TTC549 (cell line): ENCODE measurements around the gene CCDC91.
"Not testable (repeated sequence)": the region's sequence is repeated elsewhere in the genome, so short reads cannot be mapped to it uniquely, and the experiment has no call there.

ENCODE experiments used
- FAIRE-seq: peaks from 2 replicates; lab custom pipeline; 2012; peaks lifted over from hg19 to GRCh38; lab: Jason Lieb, UNC

Gene CCDC91

GRCh38 chr12:28294300-28294699, 104.0 kb downstream of the CCDC91 start:
- no peak for FAIRE-seq

DNA sequence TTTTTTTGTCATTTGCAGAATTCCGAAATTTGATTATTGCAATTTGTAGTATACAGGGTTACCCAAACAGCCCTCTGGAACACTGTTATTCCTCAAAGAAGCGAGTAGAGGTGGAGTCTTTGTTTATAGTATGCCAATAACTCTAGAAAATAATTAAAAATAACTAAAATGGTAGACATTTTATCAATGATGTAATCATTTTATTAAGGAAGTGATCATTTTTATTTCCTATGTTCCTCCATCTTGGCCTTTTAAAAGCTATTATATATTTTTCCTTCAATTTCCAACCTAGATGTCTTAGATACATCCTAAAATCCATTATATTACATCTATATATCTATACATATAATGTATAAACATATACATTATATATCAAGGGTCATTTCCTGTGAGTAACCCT, 106.0 kb downstream of the CCDC91 start:
- FAIRE-seq: no peak

GRCh38 chr12:28303192-28303591, 112.9 kb downstream of the CCDC91 start:
- FAIRE-seq: no peak

GRCh38 chr12:28306535-28306934, 116.3 kb downstream of the CCDC91 start:
- no peak for FAIRE-seq

DNA sequence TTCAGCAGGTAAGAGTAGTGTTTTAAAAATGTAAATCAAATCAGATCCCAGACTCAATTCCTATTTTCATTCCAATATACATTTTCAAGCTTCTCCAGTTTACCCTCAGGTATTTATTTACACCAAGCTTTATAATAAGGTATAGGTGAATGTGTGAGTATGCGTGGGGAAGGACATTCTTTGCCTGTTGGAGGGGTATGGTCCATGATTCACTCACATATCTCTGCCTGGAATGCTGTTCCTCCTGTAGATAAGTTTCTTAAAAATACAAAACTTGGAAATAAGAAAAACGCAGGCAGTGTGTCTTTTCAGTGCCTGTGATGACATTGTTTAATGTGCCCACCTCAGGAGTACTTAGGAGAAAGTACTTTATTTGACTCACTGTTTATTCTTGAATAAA, 118.6 kb downstream of the CCDC91 start:
- FAIRE-seq: no peak

GRCh38 chr12:28313631-28314030, 123.4 kb downstream of the CCDC91 start:
- no peak for FAIRE-seq

DNA sequence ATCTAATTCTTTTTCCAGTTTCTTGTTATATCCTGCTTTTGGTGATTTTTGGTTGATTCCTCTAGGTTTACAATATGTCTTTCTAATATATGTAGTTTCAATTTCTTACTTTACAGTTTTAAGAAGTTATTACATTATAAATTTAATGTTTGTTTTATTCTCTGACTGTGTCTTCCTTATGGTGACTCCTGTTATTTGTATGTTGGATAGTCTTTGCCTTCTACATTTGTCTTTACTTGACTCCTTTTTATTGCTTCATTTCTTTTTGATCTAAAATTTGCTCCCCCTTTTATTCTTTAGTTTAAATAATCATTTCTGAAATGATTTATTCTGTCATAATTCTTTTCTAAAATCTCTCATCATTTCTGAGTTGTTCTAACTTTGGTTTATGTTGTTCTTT, 125.8 kb downstream of the CCDC91 start:
- FAIRE-seq: no peak

DNA sequence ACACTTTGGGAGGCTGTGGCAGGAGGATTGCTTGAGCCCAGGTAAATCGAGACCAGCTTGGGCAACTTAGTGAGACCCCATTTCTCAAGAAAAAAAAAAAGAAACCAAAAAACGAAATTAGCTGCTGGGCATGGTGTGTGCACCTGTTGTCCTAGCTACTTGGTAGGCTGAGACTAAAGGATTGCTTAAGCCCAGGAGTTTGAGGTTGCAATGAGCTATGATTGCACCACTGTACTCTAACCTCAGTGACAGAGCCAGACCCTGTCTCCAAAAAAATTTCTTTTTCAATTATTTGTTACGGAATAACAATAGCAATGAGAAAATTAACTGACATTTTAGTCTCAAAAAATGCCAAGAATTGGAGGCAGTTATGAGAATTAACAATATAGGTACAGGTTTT, 128.0 kb downstream of the CCDC91 start:
- FAIRE-seq: no peak

- no peak for FAIRE-seq
Measured at GRCh38 chr12:28320353-28320752, 130.1 kb downstream of the CCDC91 start.

- no peak for FAIRE-seq
Measured at GRCh38 chr12:28327722-28328121, 137.5 kb downstream of the CCDC91 start.

DNA sequence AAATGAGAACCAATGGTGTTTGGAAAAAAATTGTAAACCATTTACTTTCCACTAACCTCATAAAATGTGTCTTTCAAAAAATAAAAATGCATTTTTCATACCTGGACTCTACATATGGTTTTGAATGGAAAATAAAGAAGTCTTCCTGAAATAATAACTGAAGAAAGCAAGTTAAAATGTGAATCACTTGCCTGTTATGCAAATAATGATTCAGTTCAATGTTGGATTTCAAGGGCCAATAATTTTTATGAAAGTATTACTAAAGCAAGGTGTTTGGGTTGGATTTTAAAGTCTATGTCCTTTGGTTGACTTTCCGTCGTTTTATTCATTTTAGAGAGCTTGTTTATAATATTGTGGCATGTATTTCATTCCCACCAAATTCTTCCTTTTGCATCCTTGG, 138.7 kb downstream of the CCDC91 start:
- FAIRE-seq: no peak

DNA sequence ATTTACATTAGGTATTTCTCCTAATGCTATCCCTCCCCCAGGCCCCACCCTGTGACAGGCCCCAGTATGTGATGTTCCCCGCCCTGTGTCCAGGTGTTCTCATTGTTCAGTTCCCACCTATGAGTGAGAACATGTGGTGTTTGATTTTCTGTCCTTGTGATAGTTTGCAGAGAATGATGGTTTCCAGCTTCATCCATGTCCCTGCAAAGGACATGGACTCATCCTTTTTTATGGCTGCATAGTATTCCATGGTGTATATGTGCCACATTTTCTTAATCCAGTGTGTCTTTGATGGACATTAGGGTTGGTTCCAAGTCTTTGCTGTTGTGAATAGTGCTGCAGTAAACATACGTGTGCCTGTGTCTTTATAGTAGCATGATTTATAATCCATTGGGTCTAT, 139.5 kb downstream of the CCDC91 start:
- FAIRE-seq: not testable (repeated sequence)

- FAIRE-seq: not testable (repeated sequence)
Measured at GRCh38 chr12:28330232-28330631, 140.0 kb downstream of the CCDC91 start.

GRCh38 chr12:28331130-28331529, 140.9 kb downstream of the CCDC91 start:
- FAIRE-seq: no peak

- no peak for FAIRE-seq
Measured at GRCh38 chr12:28340261-28341045, 150.2 kb downstream of the CCDC91 start.

GRCh38 chr12:28343713-28344112, 153.5 kb downstream of the CCDC91 start:
- no peak for FAIRE-seq

DNA sequence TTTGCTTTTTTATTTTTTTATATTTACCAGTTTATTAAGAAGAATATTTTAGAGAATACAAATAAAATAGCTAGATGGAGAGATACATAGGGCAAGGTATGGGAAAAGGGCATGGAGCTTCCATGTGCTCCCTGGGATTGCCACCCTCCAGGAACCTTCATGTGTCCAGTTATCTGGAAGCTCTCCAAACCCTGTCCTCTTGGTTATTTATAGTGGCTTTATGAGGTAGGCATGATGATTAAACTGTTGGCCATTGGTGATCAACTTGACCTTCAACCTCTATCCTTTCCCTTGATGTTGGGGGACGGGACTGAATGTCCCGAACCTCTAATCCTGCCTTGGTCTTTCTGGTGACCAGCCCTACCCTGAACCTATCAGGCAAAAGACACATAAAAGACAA, 156.3 kb downstream of the CCDC91 start:
- no peak for FAIRE-seq

GRCh38 chr12:28349196-28349595, 158.9 kb downstream of the CCDC91 start:
- FAIRE-seq: no peak

DNA sequence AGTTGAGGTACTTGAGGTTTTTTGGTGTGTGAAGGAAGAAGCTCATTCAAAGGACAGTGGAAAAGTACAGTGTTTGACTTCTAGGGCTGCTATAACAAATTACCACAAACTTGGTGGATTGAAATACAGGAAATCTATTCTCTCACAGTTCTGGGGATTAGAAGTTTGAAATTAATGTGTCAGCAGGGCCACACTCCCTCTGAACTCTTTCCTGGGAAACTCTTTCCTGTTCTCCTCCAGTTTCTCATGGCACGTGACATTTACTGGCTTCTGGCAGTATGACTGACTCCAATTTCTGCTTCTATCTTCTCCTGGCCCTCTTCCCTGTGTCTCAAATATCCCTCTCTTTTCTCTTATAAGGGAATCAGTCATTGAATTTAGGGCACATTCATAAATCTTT, 160.2 kb downstream of the CCDC91 start:
- no peak for FAIRE-seq

- no peak for FAIRE-seq
Measured at GRCh38 chr12:28351414-28351813, 161.2 kb downstream of the CCDC91 start.

DNA sequence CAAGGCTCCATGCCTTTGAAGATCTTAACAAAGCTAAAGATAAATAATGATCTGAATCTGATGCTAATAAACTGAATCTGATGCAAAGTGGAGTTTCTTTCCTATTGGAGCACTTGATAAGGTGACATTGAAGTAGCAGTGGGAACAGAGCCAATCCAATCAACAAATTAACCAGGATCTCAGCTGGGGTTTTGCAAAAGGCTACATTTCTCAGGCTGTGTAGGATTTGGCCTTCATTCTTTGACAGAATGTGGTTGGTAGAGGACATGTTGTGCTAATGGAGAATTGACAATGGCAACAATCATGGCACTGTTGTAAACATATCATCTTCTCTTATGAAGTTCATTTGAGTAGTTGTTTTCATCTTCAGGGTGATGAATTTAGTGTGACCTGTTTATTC, 164.9 kb downstream of the CCDC91 start:
- FAIRE-seq: no peak

DNA sequence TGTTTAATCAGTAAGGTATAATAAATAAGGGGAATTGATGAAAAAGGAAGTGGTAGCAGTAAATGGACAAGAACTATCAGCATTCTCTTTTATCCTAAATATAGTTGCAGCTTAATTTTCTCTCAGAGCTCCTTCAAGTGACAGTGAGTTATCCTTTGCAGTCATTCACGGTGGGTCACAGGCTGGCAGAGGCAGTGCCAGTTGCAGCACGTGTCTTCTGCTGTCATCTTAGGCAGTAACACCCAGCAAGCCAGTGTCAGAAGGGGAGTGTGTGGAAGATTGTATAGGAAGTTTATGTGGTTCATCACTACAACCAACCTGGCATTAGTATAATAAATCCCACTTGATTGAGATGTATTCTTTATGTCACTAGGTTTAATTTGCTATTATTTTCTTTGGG, 170.0 kb downstream of the CCDC91 start:
- no peak for FAIRE-seq

DNA sequence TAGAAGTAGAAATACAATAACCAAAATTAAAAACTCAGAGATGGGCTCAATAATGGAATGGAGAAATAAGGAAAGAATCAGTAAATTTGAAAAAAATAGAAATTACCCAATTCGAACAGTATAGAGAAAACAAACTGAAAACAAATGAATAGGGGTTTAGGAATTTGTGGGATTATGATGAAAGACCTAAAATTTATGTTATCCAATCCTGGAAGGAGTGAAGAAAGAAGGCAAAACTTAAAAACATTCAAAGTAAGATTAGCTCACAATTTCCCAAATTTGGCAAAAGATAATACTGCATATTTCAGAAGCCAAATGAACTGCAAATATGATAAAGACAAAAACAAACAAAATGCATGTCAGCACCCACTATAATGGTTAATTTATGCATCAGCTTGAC, 177.1 kb downstream of the CCDC91 start:
- FAIRE-seq: no peak

- no peak for FAIRE-seq
Measured at GRCh38 chr12:28367993-28368392, 177.7 kb downstream of the CCDC91 start.

GRCh38 chr12:28369483-28369882, 179.2 kb downstream of the CCDC91 start:
- no peak for FAIRE-seq
